GM18873 (cell line): ENCODE measurements around the gene ASB10.

Source experiments
- ATAC-seq: cut with Tn5 transposase; IDR thresholded peaks from one replicate; pipeline ENCODE4 v1.9.1; 2021; ENCODE audit warnings: mild to moderate bottlenecking, moderate library complexity, moderate number of reproducible peaks; ENCODE audit not compliant: unreplicated experiment, low FRiP score

Gene ASB10

DNA sequence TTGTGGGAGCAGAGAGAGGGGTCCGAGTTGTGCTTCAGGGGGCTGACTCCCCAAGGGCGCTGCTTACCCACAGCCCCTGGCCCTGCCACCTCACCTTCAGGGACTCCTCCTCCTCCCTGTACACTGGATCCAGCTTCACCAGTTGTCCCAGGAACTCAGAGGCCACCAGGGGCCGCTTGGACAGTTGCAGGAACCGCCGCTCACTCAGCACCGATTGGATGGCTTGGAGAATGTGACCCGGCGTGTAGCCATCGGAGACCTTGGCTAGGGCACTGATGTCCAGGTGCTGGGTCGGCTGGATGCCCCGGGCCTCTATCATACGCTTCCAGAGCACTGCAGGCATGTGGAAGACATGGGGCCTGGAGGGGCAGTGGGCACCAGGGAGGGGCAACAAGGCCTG lies 4.5 kb upstream of the ASB10 start:
- no peak for ATAC-seq

DNA sequence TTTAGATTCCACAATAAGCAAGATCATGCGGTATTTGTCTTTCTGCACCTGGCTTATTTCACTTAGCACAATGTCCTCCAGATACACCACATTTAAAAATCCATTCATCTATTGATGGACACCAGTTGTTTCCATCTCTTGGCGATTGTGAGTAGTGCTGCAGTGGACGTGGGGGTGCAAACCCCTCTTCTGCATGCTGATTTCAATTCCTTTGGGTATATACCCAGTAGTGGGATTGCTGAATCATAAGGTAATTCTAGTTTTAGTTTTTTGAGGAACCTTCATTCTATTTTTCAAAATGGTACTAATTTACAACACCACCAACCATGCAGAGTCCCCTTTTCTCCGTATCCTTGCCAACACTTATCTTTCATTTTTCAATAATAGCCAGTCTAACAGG lies 2.0 kb upstream of the ASB10 start:
- ATAC-seq: no peak

- ATAC-seq: no peak
Measured at GRCh38 chr7:151188252-151188542, 1.1 kb upstream of the ASB10 start.

- no peak for ATAC-seq
Measured at GRCh38 chr7:151187409-151188251, 580 bp upstream of the ASB10 start.

DNA sequence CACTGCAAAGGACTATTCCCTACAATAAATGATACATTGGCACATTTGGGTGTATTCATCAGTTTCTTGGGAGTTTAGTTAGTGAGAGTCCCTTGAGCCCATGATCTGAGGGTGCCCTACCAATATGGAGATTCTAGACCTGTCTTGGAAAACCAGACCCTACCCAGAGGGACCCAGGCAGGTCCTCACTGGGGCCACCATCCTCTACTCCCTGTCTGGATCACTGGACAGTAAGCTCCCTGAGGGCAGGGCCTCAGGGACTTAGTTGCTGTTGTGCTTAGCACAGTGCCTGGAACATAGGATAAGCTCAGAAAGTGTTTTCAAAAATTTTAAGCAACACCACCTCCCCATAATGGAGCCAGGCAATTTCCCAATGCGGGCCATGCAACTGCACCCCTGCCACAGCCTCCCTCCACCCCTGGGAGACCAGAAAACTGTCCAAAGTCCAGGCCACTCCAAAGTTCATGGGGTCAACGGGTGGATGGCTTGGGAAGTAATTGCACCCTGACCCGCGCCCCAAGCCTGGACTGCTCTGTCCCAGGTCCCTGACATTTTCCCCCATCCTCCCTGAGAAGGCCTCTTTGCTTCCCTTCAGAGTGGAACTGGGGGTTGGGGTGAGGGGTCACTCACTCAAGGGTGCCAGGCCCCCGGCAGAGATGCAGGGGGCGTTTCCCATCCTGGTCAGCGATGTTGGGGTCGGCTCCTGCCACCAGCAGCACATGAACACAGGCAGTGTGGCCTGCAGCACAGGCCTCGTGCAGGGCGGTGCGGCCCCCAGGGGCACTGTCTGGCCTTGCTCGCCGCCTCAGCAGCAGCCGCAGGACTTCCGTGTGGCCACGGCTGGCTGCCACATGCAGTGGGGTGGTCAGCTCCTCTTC lies 1.0 kb downstream of the ASB10 start:
- ATAC-seq: no peak

- no peak for ATAC-seq
Measured at GRCh38 chr7:151181011-151181431, 6.0 kb downstream of the ASB10 start.

GRCh38 chr7:151179946-151180345 lies 7.1 kb downstream of the ASB10 start:
- ATAC-seq: no peak

DNA sequence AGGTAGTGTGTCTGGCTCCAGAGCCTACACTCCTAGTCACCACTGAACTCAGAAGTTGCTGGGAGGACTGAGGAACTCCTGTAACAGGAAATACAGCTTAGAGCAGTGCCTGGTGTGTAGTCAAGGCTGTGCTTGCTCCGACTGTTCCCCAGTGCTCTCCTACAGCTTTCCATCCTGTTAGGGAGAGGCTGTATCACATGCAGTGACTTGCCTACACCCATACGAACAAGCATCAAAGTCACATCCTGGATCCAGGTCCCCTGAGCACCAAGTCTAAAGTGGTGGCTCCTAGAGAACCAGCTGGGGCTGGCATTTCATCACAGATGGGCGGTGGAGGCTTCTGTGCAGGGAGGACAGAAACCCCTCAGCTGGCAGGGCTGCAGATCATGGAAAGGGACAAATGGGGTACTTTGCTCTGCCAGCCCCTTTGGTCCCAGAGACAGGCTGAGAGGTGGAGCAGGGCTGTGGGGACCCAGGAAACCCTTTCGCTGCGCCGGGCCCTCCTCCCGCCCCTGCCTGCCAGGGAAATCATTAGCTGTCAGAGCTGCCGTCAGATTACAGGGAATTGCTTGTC lies 7.7 kb downstream of the ASB10 start:
- ATAC-seq: no peak

DNA sequence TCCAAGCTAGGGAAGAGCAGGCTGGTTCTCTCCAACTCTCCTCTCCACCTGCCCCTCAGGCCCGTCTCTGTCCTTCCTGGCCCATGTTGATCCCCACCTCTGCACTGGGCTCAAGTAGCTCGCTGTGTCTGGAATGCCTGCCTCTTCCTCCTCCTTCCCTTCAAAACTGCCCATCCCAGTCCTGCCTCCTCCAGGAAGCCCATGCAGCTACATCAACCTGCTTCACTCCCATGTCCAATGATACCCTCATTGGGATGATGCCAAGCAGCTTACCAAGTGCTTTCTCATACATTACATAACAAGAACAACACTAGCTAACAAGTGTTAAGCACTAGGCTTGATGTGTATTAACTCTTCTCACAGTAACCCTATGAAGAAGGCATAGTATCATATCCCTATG lies 8.2 kb downstream of the ASB10 start:
- ATAC-seq: no peak

DNA sequence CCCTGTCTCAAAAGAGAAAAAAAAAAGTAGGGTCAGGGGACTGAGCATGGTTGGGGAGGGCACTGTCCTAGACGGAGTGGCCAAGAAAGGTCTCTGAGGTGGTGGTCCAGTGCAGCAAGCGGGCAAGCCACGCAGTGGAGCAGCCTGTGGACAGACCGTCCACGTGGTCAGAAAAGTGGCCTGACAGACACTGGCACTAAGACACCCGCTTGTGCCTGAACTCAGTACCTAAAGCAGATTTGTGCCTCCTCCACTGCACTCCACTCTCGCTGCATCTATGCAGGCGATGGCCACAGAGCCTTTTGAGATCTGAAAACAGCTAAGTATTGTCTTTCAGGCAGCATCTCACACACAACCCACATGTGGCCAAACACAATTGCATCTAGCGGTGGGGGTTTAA lies 8.8 kb downstream of the ASB10 start:
- ATAC-seq: no peak

GRCh38 chr7:151177310-151177709 lies 9.7 kb downstream of the ASB10 start:
- no peak for ATAC-seq

- ATAC-seq: no peak
Measured at GRCh38 chr7:151176401-151176800, 10.6 kb downstream of the ASB10 start.

- no peak for ATAC-seq
Measured at GRCh38 chr7:151175793-151176311, 11.2 kb downstream of the ASB10 start.

DNA sequence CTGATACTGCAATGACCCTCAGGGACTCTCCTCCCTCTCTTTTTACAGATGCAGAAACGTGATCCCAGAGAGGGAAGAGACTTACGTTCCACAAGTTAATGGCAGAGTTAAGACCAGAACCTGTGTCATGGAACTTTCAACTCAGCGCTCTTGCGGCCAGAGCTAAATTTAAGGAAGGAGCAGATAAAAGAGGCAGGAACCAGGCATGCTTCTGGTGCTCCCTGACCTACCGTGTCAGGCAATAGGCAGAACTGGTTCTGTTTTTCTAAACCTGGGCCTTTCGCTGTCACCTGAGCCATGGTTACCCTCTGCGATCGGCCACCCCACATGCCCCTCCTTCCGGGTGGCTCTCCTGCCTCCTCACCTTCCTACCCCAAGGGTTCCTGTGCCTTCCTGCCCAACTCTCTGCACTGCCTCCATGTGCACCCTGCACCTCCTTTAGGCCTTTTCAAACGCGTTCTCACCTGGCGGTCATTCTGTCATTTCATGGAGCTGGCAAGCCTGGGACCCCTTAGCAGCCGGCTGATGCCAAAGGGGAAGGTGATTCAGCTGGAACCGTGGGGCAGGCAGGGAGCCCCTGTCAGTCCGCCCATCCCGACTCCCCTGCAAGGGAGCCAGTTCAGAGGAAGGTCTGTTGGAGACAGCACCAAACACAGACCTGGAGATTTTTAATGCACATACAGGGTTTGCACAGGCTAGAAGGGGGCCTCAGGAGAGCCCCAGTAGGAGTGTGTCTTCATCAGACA lies 11.8 kb downstream of the ASB10 start:
- no peak for ATAC-seq

DNA sequence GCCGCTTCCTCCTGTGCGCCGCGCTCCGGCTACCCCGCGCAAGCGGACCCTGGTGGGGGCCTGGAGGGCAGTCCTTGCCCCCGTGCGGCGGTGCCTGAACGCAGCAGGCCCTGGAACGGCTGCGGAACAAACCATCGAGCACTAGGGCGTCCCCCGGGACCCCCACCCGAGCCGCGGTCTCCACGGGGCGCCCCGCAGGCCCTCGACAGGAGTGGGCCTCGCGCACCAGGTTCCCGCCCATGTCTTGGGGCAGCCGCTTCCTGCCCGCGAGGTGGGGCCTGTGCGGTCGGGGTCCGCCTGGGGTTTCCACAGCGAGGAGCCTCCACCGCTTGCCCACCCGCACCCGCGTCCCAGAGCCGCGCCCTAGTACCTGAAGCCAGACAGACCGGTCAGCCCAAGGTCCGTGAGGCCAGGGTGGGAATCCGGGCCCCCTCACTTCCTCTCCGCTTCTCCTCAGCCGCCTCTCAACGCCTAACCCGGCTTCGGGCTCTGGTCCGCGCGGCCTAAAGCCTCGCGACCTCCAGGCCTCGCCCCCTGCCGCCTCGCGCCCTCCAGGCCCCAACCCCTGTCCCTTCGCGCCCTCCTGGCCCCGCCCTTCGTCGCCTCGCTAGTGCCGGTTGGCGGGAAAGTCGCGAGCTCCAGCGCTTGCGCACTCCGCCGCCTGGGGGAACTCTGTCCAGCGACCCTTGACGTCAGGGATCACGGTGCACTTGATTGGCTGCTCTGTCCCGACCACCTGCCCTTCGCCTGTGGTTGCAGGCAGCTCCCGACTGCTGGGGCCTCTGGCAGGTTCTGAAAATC lies 12.6 kb downstream of the ASB10 start:
- ATAC-seq: no peak

GRCh38 chr7:151173386-151174245 lies 13.4 kb downstream of the ASB10 start:
- no peak for ATAC-seq

DNA sequence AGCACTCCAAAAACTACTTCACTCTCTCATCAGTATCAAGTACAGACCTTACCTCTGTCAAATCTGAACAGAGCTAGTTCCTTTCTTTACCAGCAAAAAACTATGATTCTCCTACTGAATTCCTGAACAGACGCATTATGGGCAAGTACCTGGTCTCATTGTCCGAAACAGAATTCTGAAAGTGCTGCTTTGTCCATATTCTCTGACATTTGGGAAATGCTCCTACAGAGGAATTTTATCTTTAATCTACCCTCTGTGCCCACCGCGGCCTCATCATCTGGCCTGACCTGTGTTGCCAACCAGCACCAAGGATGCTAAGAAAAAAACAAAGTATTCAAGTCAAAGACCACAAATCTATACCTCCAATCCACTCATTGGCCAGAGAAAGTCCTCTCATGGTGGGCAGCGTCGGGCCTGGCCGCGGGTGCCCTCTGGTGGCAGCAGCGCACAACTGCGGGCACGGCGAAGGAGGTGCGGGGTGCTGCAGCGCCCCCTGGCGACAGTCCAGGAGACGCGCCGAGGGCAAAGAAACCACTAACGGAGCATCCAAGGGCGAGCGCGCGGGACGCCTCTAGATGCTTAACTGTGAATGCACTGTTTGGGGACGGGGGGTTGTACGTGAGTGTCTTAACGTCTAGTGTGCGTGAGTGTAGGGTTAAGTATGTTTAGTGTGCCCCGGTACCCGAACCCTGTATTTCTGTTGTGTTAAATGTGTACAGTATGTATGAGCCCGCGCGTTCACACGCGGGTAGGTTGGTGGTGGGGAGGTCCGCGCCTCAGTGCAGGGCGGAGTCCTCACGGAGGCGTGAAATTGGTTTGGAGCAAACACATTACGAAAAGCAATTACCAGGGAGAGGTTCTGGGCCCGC lies 14.5 kb downstream of the ASB10 start:
- no peak for ATAC-seq

- ATAC-seq: no peak
Measured at GRCh38 chr7:151168787-151169162, 18.3 kb downstream of the ASB10 start.
